Neural cell (in vitro differentiated cells): ENCODE results near the gene PPM1H. TPM values are rescaled to one million over a fixed set of nuclear protein-coding genes. Genes with fewer than 3 reads are reported as not detected.

ENCODE experiments used
- H2AFZ ChIP-seq: fragments of 200-600, 300-800 bp; sonication (generic), shearing (Covaris generic); 2 replicates; pipeline ENCODE4 v1.6.0; 2014; ENCODE audit warnings: low read depth, mild to moderate bottlenecking, antibody characterized with exemption, low read length, moderate library complexity
- H3F3A ChIP-seq: fragments of 200-600 bp; shearing (Covaris generic); 2 replicates; pipeline ENCODE4 v1.6.1; 2016; ENCODE audit warnings: mild to moderate bottlenecking, moderate library complexity, mixed read lengths, antibody characterized with exemption, low read length; ENCODE audit not compliant: insufficient read depth, poor library complexity, severe bottlenecking
- H3K27ac ChIP-seq: fragments of 200-600, 300-800 bp; sonication (generic), shearing (Covaris generic); 2 replicates; pipeline ENCODE4 v1.5.1; 2014; ENCODE audit warnings: mild to moderate bottlenecking, low read length, moderate library complexity
- H3K27me3 ChIP-seq: fragments of 300-800, 200-600 bp; sonication (generic), shearing (Covaris generic); 2 replicates; pipeline ENCODE4 v1.6.0; 2014; ENCODE audit warnings: mild to moderate bottlenecking, low read depth, low read length, moderate library complexity; ENCODE audit not compliant: insufficient read depth
- H3K36me3 ChIP-seq: fragments of 300-800, 200-600 bp; sonication (generic), shearing (Covaris generic); 2 replicates; pipeline ENCODE4 v1.5.1; 2014; ENCODE audit warnings: mild to moderate bottlenecking, antibody characterized with exemption, low read length, moderate library complexity; ENCODE audit not compliant: insufficient read depth
- H3K4me2 ChIP-seq: fragments of 300-800, 200-600 bp; sonication (generic), shearing (Covaris generic); 2 replicates; pipeline ENCODE4 v1.6.0; 2014; ENCODE audit warnings: mild to moderate bottlenecking, low read length
- H3K4me3 ChIP-seq: fragments of 300-800, 200-600 bp; sonication (generic), shearing (Covaris generic); 2 replicates; pipeline ENCODE4 v1.5.1; 2014; ENCODE audit warnings: mild to moderate bottlenecking, low read length, moderate library complexity
- H3K79me2 ChIP-seq: fragments of 200-600 bp; shearing (Covaris generic); replicated peaks from 2 replicates; pipeline ENCODE4 v1.6.0; 2014; ENCODE audit warnings: mild to moderate bottlenecking, low read length, moderate library complexity; ENCODE audit not compliant: insufficient read depth
- H3K9ac ChIP-seq: fragments of 300-800, 200-600 bp; sonication (generic), shearing (Covaris generic); 2 replicates; pipeline ENCODE4 v1.6.1; 2016; ENCODE audit warnings: mild to moderate bottlenecking, low read length, mixed read lengths
- H3K9me2 ChIP-seq: fragments of 200-600 bp; shearing (Covaris generic); 2 replicates; pipeline ENCODE4 v1.6.1; 2016; ENCODE audit warnings: mild to moderate bottlenecking, low read length, mixed read lengths; ENCODE audit not compliant: insufficient read depth
- H3K9me3 ChIP-seq: fragments of 200-600, 300-800 bp; sonication (generic), shearing (Covaris generic); 2 replicates; pipeline ENCODE4 v1.6.1; 2016; ENCODE audit warnings: mild to moderate bottlenecking, mixed run types, low read length, moderate library complexity, mixed read lengths
- H4K20me1 ChIP-seq: fragments of 200-600 bp; shearing (Covaris generic); 2 replicates; pipeline ENCODE4 v1.6.1; 2016; ENCODE audit warnings: mild to moderate bottlenecking, mixed run types; ENCODE audit not compliant: insufficient read depth
- EP300 ChIP-seq: fragments of 450-650 bp; conservative IDR thresholded peaks from 2 replicates; pipeline ENCODE4 v1.6.1; 2014; ENCODE audit warnings: antibody characterized with exemption, mild to moderate bottlenecking, moderate library complexity; ENCODE audit not compliant: poor library complexity, severe bottlenecking
- EZH2 ChIP-seq: fragments of 200-600, 300-800 bp; shearing (Covaris generic), sonication (generic); IDR thresholded peaks from 2 replicates; pipeline ENCODE4 v1.6.1; 2014; ENCODE audit warnings: antibody characterized with exemption, low read length, borderline replicate concordance, mild to moderate bottlenecking; ENCODE audit not compliant: insufficient read depth, poor library complexity, severe bottlenecking
- MXI1 ChIP-seq: fragments of 450-650 bp; conservative IDR thresholded peaks from 2 replicates; pipeline ENCODE4 v1.6.1; 2014; ENCODE audit warnings: antibody characterized with exemption, mild to moderate bottlenecking; ENCODE audit not compliant: poor library complexity, severe bottlenecking
- POLR2AphosphoS5 ChIP-seq: IDR thresholded peaks from 2 replicates; pipeline ENCODE4 v1.6.1; 2012
- RAD21 ChIP-seq: fragments of 450-650 bp; conservative IDR thresholded peaks from 2 replicates; pipeline ENCODE4 v1.6.1; 2014; ENCODE audit warnings: antibody characterized with exemption, mild to moderate bottlenecking, moderate library complexity
- SMC3 ChIP-seq: fragments of 450-650 bp; conservative IDR thresholded peaks from 2 replicates; pipeline ENCODE4 v1.6.1; 2014; ENCODE audit warnings: antibody characterized with exemption, mild to moderate bottlenecking, moderate library complexity; ENCODE audit not compliant: poor library complexity
- TAF1 ChIP-seq: IDR thresholded peaks from 2 replicates; pipeline ENCODE4 v1.6.1; 2012; ENCODE audit warnings: low read depth
- polyA plus RNA-seq: library from polyadenylated mRNA; depleted of rRNA; stranded (reverse); fragments of >200 nt; gene quantifications from 2 replicates; pipeline ENCODE4 v1.2.3, GENCODE V29; 2014
- TF ChIP-seq, protein P1 (sequence below): fragments of 450-650 bp; IDR thresholded peaks from 2 replicates; pipeline ENCODE4 v1.5.1; 2014; ENCODE audit warnings: antibody characterized with exemption, mild to moderate bottlenecking, moderate library complexity; ENCODE audit not compliant: poor library complexity, severe bottlenecking
- TF ChIP-seq, protein P2 (sequence below): IDR thresholded peaks from 2 replicates; pipeline ENCODE4 v1.6.1; 2012; ENCODE audit warnings: borderline replicate concordance

PPM1H gene
- polyA plus RNA-seq, 1 donor from 2014 or later: 3.9 TPM

DNA sequence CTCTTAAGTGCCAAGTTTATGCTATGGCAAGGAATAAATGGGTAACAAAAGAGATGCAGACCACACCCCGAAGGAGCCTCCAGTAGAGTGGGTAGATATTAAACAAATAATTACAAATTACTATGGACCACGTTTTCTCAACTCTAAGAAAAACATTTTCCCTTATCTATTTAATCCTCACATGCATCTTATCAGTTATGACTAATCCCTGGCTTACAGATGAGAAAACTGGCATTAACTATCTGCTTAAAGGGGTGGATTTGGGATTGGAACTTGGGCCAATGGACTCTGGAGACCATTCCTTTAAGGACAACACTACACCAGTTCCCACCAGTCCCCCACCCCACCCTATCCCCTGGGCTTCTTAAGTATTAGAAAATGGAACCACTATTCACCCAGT lies 26.3 kb downstream of the PPM1H start:
- Histone ChIP-seq H3K79me2 (no peaks in the 10 kb centered on the region), H3K36me3 (no peaks in the 10 kb centered on the region), H3K27ac (no peak overlapping the region), H2AFZ (no peak overlapping the region), H3K4me3 (no peak overlapping the region), H3K9me3 (no peaks in the 10 kb centered on the region), H3K27me3 (no peaks in the 10 kb centered on the region), H3F3A (no peaks in the 10 kb centered on the region), H4K20me1 (no peaks in the 10 kb centered on the region), H3K9ac (no peak overlapping the region), H3K4me2 (no peak overlapping the region), H3K9me2 (no peaks in the 10 kb centered on the region)
- TF ChIP-seq EZH2: no peak
- TF ChIP-seq RAD21: no peak
- TF ChIP-seq TAF1: no peak
- TF ChIP-seq, protein P1, sequence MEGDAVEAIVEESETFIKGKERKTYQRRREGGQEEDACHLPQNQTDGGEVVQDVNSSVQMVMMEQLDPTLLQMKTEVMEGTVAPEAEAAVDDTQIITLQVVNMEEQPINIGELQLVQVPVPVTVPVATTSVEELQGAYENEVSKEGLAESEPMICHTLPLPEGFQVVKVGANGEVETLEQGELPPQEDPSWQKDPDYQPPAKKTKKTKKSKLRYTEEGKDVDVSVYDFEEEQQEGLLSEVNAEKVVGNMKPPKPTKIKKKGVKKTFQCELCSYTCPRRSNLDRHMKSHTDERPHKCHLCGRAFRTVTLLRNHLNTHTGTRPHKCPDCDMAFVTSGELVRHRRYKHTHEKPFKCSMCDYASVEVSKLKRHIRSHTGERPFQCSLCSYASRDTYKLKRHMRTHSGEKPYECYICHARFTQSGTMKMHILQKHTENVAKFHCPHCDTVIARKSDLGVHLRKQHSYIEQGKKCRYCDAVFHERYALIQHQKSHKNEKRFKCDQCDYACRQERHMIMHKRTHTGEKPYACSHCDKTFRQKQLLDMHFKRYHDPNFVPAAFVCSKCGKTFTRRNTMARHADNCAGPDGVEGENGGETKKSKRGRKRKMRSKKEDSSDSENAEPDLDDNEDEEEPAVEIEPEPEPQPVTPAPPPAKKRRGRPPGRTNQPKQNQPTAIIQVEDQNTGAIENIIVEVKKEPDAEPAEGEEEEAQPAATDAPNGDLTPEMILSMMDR: no peak
- TF ChIP-seq MXI1: no peak
- TF ChIP-seq SMC3: no peak
- TF ChIP-seq, protein P2, sequence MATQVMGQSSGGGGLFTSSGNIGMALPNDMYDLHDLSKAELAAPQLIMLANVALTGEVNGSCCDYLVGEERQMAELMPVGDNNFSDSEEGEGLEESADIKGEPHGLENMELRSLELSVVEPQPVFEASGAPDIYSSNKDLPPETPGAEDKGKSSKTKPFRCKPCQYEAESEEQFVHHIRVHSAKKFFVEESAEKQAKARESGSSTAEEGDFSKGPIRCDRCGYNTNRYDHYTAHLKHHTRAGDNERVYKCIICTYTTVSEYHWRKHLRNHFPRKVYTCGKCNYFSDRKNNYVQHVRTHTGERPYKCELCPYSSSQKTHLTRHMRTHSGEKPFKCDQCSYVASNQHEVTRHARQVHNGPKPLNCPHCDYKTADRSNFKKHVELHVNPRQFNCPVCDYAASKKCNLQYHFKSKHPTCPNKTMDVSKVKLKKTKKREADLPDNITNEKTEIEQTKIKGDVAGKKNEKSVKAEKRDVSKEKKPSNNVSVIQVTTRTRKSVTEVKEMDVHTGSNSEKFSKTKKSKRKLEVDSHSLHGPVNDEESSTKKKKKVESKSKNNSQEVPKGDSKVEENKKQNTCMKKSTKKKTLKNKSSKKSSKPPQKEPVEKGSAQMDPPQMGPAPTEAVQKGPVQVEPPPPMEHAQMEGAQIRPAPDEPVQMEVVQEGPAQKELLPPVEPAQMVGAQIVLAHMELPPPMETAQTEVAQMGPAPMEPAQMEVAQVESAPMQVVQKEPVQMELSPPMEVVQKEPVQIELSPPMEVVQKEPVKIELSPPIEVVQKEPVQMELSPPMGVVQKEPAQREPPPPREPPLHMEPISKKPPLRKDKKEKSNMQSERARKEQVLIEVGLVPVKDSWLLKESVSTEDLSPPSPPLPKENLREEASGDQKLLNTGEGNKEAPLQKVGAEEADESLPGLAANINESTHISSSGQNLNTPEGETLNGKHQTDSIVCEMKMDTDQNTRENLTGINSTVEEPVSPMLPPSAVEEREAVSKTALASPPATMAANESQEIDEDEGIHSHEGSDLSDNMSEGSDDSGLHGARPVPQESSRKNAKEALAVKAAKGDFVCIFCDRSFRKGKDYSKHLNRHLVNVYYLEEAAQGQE: no peak
- TF ChIP-seq POLR2AphosphoS5: no peak
- no peak for TF ChIP-seq EP300

DNA sequence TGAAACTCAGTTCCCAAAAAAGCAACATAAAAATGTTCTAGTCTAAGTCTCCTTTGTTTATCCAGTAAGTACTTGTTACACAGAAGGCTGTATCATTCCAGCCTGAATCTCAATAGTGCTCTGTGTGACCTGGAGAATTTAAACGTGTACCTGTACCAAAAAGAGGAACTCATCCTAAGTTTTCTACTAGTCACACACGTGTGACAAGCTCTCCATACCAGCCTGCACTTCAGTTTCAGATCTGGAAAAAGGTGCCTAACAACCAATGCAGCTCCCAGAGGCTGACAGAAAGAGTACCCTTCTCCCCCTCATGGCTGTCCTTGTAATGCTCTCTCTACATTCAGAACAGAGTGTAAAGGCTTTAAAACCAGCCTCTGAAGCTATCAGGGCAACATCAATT lies 27.4 kb downstream of the PPM1H start:
- H3K9ac ChIP-seq: no peak overlapping the region
- no peaks in the 10 kb centered on the region for H3F3A ChIP-seq
- no peaks in the 10 kb centered on the region for H3K27me3 ChIP-seq
- no peaks in the 10 kb centered on the region for H4K20me1 ChIP-seq
- H3K4me2 ChIP-seq: no peak overlapping the region
- H2AFZ ChIP-seq: no peak overlapping the region
- no peak overlapping the region for H3K4me3 ChIP-seq
- H3K27ac ChIP-seq: no peak overlapping the region
- TF ChIP-seq, protein P1: no peak
- no peaks in the 10 kb centered on the region for H3K9me3 ChIP-seq
- no peaks in the 10 kb centered on the region for H3K79me2 ChIP-seq
- H3K36me3 ChIP-seq: no peaks in the 10 kb centered on the region
- no peaks in the 10 kb centered on the region for H3K9me2 ChIP-seq
